ENCODE data around the gene NTPCR.

Gene NTPCR

DNA sequence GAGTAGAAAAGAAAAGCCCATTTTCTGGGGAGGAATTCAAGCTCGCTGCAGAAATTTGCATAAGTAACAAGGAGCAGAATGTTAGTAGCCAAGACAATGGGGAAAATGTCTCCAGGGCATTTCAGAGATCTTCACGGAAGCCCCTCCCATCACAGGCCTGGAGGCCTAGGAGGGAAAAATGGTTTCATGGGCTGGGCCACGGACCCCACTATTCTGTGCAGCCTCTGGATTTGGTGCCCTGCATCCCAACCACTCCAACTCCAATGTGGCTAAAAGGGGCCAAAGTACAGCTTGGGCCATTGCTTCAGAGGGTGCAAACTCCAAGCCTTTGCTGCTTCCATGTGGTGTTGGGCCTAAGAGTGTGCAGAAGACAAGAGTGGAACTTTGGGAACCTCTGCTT, 43.1 kb downstream of the NTPCR start:
- H3K27me3 ChIP-seq (ENCODE audit: insufficient read depth, poor library complexity, severe bottlenecking): no peaks in the 10 kb centered on the region
- H3K4me3 ChIP-seq (replicated peaks; ENCODE audit: insufficient read depth, low read length): no peak overlapping the region
- TF ChIP-seq REST (IDR thresholded peaks at IDR 0.05; ENCODE audit: insufficient replicate concordance, low read depth): no peak
- H3K27ac ChIP-seq (replicated peaks): no peak overlapping the region
- no peak for DNase-seq (ENCODE audit: low read depth in 1 of 2, low spot score in 1 of 2)

- DNase-seq (ENCODE audit: low read depth in 1 of 2, low spot score in 1 of 2): no peak
- no peak overlapping the region for H3K4me3 ChIP-seq (replicated peaks; ENCODE audit: insufficient read depth, low read length)
- no peaks in the 10 kb centered on the region for H3K27me3 ChIP-seq (ENCODE audit: insufficient read depth, poor library complexity, severe bottlenecking)
- H3K27ac ChIP-seq (replicated peaks): no peak overlapping the region
- TF ChIP-seq REST (IDR thresholded peaks at IDR 0.05; ENCODE audit: insufficient replicate concordance, low read depth) (no peak), GABPA (IDR thresholded peaks at IDR 0.05; ENCODE audit: low read depth) (no peak), SPI1 (IDR thresholded peaks at IDR 0.05; ENCODE audit: borderline replicate concordance, low read depth) (no peak), POLR2AphosphoS5 (IDR thresholded peaks at IDR 0.05; ENCODE audit: low read depth) (no peak)
- TF ChIP-seq, protein P1, sequence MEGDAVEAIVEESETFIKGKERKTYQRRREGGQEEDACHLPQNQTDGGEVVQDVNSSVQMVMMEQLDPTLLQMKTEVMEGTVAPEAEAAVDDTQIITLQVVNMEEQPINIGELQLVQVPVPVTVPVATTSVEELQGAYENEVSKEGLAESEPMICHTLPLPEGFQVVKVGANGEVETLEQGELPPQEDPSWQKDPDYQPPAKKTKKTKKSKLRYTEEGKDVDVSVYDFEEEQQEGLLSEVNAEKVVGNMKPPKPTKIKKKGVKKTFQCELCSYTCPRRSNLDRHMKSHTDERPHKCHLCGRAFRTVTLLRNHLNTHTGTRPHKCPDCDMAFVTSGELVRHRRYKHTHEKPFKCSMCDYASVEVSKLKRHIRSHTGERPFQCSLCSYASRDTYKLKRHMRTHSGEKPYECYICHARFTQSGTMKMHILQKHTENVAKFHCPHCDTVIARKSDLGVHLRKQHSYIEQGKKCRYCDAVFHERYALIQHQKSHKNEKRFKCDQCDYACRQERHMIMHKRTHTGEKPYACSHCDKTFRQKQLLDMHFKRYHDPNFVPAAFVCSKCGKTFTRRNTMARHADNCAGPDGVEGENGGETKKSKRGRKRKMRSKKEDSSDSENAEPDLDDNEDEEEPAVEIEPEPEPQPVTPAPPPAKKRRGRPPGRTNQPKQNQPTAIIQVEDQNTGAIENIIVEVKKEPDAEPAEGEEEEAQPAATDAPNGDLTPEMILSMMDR (IDR thresholded peaks at IDR 0.05; ENCODE audit: insufficient read depth, low read length): no peak
These were observed 44.8 kb downstream of the NTPCR start for GRCh38 chr1:232995189-232995588.

DNA sequence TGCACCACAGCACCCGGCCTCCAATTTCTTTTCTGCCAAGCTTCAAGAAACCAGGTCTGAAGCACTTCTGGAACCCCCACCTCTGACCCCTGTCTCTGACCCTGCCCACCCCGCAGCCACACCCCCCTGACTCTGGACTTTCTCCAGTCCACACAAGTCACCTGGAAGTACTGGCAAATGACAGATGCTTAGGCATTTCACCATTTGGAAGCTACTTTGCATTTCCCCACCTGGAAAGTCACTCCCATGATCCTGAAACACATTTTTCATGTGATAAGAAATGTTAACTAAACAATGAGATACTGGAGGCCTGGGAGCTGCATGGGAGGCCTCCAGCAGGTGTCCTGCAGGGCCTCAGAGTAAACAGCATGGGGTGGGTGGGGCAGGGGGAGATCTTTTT, 45.7 kb downstream of the NTPCR start:
- TF ChIP-seq GABPA (IDR thresholded peaks at IDR 0.05; ENCODE audit: low read depth) (no peak), REST (IDR thresholded peaks at IDR 0.05; ENCODE audit: insufficient replicate concordance, low read depth) (no peak), POLR2AphosphoS5 (IDR thresholded peaks at IDR 0.05; ENCODE audit: low read depth) (no peak), SPI1 (IDR thresholded peaks at IDR 0.05; ENCODE audit: borderline replicate concordance, low read depth) (no peak)
- TF ChIP-seq, protein P1 (IDR thresholded peaks at IDR 0.05; ENCODE audit: insufficient read depth, low read length): no peak
- no peaks in the 10 kb centered on the region for H3K27me3 ChIP-seq (ENCODE audit: insufficient read depth, poor library complexity, severe bottlenecking)
- no peak overlapping the region for H3K4me3 ChIP-seq (replicated peaks; ENCODE audit: insufficient read depth, low read length)
- no peak for DNase-seq (ENCODE audit: low read depth in 1 of 2, low spot score in 1 of 2)
- H3K27ac ChIP-seq (replicated peaks): no peak overlapping the region

GRCh38 chr1:232998138-232998537, 47.7 kb downstream of the NTPCR start:
- no peak overlapping the region for H3K27ac ChIP-seq (replicated peaks)
- no peak for TF ChIP-seq POLR2AphosphoS5 (IDR thresholded peaks at IDR 0.05; ENCODE audit: low read depth)
- no peak for TF ChIP-seq SPI1 (IDR thresholded peaks at IDR 0.05; ENCODE audit: borderline replicate concordance, low read depth)
- TF ChIP-seq, protein P1 (IDR thresholded peaks at IDR 0.05; ENCODE audit: insufficient read depth, low read length): no peak
- TF ChIP-seq REST (IDR thresholded peaks at IDR 0.05; ENCODE audit: insufficient replicate concordance, low read depth): no peak
- TF ChIP-seq GABPA (IDR thresholded peaks at IDR 0.05; ENCODE audit: low read depth): no peak
- no peak for DNase-seq (ENCODE audit: low read depth in 1 of 2, low spot score in 1 of 2)
- no peaks in the 10 kb centered on the region for H3K27me3 ChIP-seq (ENCODE audit: insufficient read depth, poor library complexity, severe bottlenecking)
- H3K4me3 ChIP-seq (replicated peaks; ENCODE audit: insufficient read depth, low read length): no peak overlapping the region

Measured in HL-60 (cell line).